ENCODE measurements around the gene CDKAL1. TPM values are rescaled to one million over a fixed set of nuclear protein-coding genes. Genes with fewer than 3 reads are reported as not detected.

CDKAL1 gene
- polyA plus RNA-seq, 2 of the 4 experiments (the other 2 are of a cell fraction), result 4.7 to 8.3 TPM

DNA sequence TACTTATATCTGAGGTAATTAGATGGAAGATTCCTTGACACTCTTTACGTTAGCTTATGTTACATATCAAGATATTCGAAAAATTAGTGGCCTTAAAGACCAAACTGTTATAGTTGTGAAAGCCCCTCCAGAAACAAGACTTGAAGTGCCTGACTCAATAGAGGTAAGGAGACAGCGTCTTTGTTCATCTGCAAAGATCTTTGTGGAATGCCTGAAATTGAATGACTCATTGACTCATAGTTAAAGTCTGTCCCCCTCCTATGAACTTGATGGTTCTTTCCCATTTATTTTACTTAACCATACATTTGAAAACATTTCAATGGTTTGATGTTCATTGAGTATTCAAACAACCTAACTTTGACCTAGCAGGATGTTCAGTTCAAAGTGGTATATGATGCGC lies 47.6 kb upstream of the CDKAL1 start:
- 92% methylated on average over 4 of the region's 4 CpGs for WGBS (ENCODE audit: missing lambda C conversion rate)
- ChIA-PET CTCF (no interaction called here), POLR2A (no interaction called here)
- FAIRE-seq (no peak), DNase-seq (ENCODE audit: low read depth in 1 of 2, low spot score in 1 of 2) (no peak), ATAC-seq (no peak)
- Histone ChIP-seq H3K4me1 (no peaks in the 10 kb centered on the region), H3K27ac (no peak overlapping the region), H3K9me3 (no peaks in the 10 kb centered on the region), H3K4me2 (no peak overlapping the region), H3K4me3 (no peak overlapping the region)
- TF ChIP-seq CHD2 (IDR thresholded peaks at IDR 0.05; ENCODE audit: low read length, partially characterized antibody), result no peak
- no peak for TF ChIP-seq HEYL (CRISPR knock-in tag; IDR thresholded peaks at IDR 0.05)
- no peak for TF ChIP-seq MYC (IDR thresholded peaks at IDR 0.05; ENCODE audit: borderline replicate concordance, low read length)
- TF ChIP-seq ESRRA (IDR thresholded peaks at IDR 0.05; ENCODE audit: borderline replicate concordance, low read length), result no peak
- no peak for TF ChIP-seq HOXB5 (CRISPR knock-in tag; IDR thresholded peaks at IDR 0.05)
- no peak for TF ChIP-seq TFCP2L1 (CRISPR knock-in tag; IDR thresholded peaks at IDR 0.05)
- TF ChIP-seq E2F6 (IDR thresholded peaks at IDR 0.05; ENCODE audit: borderline replicate concordance, low read depth), result no peak
- no peak for TF ChIP-seq MAFK (IDR thresholded peaks at IDR 0.05; ENCODE audit: partially characterized antibody)
- TF ChIP-seq, protein P1, sequence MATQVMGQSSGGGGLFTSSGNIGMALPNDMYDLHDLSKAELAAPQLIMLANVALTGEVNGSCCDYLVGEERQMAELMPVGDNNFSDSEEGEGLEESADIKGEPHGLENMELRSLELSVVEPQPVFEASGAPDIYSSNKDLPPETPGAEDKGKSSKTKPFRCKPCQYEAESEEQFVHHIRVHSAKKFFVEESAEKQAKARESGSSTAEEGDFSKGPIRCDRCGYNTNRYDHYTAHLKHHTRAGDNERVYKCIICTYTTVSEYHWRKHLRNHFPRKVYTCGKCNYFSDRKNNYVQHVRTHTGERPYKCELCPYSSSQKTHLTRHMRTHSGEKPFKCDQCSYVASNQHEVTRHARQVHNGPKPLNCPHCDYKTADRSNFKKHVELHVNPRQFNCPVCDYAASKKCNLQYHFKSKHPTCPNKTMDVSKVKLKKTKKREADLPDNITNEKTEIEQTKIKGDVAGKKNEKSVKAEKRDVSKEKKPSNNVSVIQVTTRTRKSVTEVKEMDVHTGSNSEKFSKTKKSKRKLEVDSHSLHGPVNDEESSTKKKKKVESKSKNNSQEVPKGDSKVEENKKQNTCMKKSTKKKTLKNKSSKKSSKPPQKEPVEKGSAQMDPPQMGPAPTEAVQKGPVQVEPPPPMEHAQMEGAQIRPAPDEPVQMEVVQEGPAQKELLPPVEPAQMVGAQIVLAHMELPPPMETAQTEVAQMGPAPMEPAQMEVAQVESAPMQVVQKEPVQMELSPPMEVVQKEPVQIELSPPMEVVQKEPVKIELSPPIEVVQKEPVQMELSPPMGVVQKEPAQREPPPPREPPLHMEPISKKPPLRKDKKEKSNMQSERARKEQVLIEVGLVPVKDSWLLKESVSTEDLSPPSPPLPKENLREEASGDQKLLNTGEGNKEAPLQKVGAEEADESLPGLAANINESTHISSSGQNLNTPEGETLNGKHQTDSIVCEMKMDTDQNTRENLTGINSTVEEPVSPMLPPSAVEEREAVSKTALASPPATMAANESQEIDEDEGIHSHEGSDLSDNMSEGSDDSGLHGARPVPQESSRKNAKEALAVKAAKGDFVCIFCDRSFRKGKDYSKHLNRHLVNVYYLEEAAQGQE (IDR thresholded peaks at IDR 0.05), result no peak
- TF ChIP-seq NR3C1 (IDR thresholded peaks at IDR 0.05), result no peak
- TF ChIP-seq, protein P2, sequence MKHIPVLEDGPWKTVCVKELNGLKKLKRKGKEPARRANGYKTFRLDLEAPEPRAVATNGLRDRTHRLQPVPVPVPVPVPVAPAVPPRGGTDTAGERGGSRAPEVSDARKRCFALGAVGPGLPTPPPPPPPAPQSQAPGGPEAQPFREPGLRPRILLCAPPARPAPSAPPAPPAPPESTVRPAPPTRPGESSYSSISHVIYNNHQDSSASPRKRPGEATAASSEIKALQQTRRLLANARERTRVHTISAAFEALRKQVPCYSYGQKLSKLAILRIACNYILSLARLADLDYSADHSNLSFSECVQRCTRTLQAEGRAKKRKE (CRISPR knock-in tag; IDR thresholded peaks at IDR 0.05; ENCODE audit: low read depth), result no peak
- no peak for TF ChIP-seq CBX8 (IDR thresholded peaks at IDR 0.05)
- TF ChIP-seq BCL3 (IDR thresholded peaks at IDR 0.05), result no peak
- no peak for TF ChIP-seq RCOR1 (IDR thresholded peaks at IDR 0.05; ENCODE audit: low read depth, low read length)
- TF ChIP-seq FOSL2 (IDR thresholded peaks at IDR 0.05), result no peak
- no peak for TF ChIP-seq FOSL2 (CRISPR knock-in tag; IDR thresholded peaks at IDR 0.05)
- TF ChIP-seq POLR2AphosphoS2 (conservative IDR thresholded peaks at IDR 0.05; ENCODE audit: low read length), result no peak
- TF ChIP-seq JUN (IDR thresholded peaks at IDR 0.05), result no peak

- CTCF ChIA-PET, result no interaction called here
Observed at GRCh38 chr6:20487669-20488375, 46.4 kb upstream of the CDKAL1 start.

More at GRCh38 chr6:20487669-20488375, 46.4 kb upstream of the CDKAL1 start:
- POLR2A ChIA-PET, result interaction anchor here (0.6 kb wide), 1 partner anchor 85 kb away, joined by 5 read pairs; no protein-coding TSS in a partner anchor
- Histone ChIP-seq H3K4me2 (no peak overlapping the region), H3K4me3 (no peak overlapping the region), H3K9me3 (no peaks in the 10 kb centered on the region), H3K27ac (no peak overlapping the region), H3K4me1 (no peaks in the 10 kb centered on the region)
- WGBS (ENCODE audit: missing lambda C conversion rate), result 91% methylated on average over 6 of the region's 6 CpGs
- no peak for ATAC-seq
- no peak for DNase-seq (ENCODE audit: low read depth in 1 of 2, low spot score in 1 of 2)
- no peak for TF ChIP-seq JUNB (IDR thresholded peaks at IDR 0.05)
- no peak for TF ChIP-seq FOXS1 (CRISPR knock-in tag; IDR thresholded peaks at IDR 0.05)
- no peak for TF ChIP-seq KDM5A (IDR thresholded peaks at IDR 0.05)
- TF ChIP-seq NR3C1 (IDR thresholded peaks at IDR 0.05), result no peak
- no peak for TF ChIP-seq ESRRA (IDR thresholded peaks at IDR 0.05; ENCODE audit: borderline replicate concordance, low read length)
- no peak for TF ChIP-seq NPAS2 (CRISPR knock-in tag; IDR thresholded peaks at IDR 0.05; ENCODE audit: borderline replicate concordance)
- TF ChIP-seq HOXB5 (CRISPR knock-in tag; IDR thresholded peaks at IDR 0.05), result no peak
- TF ChIP-seq, protein P3, sequence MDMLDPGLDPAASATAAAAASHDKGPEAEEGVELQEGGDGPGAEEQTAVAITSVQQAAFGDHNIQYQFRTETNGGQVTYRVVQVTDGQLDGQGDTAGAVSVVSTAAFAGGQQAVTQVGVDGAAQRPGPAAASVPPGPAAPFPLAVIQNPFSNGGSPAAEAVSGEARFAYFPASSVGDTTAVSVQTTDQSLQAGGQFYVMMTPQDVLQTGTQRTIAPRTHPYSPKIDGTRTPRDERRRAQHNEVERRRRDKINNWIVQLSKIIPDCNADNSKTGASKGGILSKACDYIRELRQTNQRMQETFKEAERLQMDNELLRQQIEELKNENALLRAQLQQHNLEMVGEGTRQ (IDR thresholded peaks at IDR 0.05), result no peak
- no peak for FAIRE-seq
